ENCODE results near the gene PCBP3.

Gene PCBP3

DNA sequence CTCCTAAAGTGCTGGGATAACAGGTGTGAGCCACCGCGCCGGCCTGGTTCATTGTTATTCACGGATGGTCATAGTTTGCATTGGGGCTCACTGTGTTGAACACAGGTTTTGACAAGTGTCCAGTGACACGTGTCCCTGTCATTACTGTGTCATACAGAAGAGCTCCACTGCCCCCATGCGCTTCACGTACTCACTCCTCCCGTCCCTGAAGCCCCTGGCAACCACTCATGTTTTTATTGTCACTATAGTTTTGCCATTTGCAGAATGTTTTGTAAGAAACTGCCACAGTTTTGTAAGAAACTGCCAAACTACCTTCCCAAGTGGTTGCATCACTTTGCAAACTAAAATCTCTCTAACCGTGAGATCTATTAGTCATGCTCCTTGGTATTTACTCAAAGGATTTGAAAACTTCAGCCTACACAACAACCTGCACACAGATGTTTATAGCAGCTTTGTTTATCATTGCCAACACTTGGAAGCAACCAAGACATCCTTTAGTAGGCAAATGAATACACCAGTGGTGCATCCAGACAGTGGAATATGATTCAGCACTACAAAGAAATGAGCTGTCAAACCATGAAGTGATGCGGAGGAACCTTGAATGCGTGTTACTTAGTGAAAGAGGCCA, 174.9 kb downstream of the PCBP3 start:
- DNase-seq, result peak in 1 of 2 donors; percentile 21

- DNase-seq, result peak in 1 of 2 donors; percentile 44
These were observed 175.4 kb downstream of the PCBP3 start for GRCh38 chr21:45818904-45819285.

GRCh38 chr21:45819478-45820170, 176.1 kb downstream of the PCBP3 start:
- DNase-seq, result no peak

- peak; percentile 76 to 77 for DNase-seq
These were observed 176.9 kb downstream of the PCBP3 start for GRCh38 chr21:45820171-45821091.

DNA sequence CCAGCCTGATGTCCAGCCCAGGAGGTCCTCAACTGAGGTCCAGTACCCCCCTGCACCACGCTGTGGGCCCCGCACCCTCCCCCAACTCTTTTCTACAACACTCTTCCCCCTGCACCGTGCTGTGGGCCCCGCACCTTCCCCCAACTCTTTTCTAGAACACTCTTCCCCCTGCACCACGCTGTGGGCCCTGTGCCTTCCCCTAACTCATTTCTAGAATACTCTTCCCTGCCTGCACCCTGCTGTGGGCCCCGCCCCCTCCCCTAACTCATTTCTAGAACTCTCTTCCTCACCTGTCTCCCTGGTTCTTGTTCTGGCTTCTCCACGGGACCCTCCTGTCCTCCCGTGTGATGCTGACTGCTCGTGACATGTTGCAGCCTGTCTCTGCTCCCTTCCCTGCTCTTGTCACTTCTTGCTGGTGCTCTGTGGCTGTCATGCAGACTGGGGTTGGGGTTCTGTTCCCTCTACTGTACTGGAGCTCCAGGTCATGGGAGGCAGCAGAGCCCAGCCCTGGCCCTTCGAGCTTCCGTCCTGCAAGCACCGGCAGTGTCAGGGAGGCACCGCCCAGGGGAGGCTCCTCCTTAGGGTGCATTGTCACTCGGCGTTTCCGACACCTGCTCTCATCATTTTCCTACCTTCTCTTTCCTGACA, 177.9 kb downstream of the PCBP3 start:
- no peak for DNase-seq

- DNase-seq, result no peak
These were observed 178.5 kb downstream of the PCBP3 start for GRCh38 chr21:45821998-45822397.

DNA sequence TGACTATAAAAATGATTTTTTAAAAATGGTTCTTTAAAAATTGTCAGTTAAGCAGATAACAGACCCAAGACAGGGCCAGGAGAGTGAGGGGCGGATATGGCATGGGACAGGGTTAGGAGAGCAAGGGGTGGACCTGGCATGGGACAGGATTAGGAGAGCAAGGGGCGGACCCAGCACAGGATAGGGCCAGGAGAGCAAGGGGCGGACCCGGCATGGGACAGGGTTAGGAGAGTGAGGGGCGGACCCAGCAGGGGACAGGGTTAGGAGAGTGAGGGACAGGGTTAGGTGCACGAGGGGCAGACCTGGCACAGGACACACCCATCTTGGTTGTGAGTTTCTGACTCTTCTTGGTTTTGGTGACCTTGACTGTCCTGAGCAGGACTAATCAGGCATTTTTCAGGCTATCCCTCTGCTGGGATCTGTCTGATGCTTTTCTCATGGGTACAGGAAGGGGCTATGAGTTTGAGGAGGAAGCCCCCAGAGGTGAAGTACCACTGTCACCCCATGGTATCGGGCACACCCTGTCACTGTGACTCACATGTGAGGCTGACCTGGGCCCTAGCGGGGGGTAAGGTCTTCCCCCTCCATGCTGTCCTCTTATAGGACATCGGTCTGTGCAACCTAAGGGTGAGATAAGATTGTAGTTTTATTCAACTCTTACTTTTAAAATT, 179.0 kb downstream of the PCBP3 start:
- DNase-seq, result no peak

- DNase-seq, result no peak
These were observed 179.7 kb downstream of the PCBP3 start for GRCh38 chr21:45823100-45823681.

DNA sequence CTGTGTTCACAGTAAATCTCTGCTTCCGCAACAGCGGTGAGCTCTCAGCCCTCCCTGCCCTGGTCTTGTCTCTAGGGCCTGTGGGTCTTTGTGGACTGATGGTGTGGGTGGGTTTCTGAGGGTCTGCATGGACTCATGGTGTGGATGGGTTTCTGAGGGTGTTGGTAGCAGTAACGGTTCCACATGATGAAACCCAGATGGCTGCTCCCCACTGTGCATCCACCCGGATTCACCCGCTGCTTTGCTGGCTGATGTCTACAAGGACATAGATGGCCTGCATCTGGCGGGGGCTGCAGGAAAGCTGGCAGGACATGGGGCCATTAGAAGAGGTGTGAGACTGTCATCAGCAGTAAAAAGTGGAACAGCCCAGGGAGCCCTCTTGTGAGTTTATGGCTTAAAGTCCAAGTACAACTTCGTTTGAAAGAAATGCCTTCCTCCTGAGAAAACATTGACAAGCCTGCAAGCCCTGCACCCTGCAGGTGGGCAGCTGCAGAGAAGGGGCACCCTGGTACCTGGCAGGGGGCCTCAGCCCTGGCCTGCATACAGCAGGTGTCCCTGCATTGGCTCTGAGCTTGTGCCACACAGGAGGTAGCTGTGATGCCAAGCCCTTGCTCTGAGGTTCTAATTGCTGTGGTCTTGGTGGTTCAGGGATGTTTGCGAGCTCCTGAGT, 181.2 kb downstream of the PCBP3 start:
- no peak for DNase-seq

DNA sequence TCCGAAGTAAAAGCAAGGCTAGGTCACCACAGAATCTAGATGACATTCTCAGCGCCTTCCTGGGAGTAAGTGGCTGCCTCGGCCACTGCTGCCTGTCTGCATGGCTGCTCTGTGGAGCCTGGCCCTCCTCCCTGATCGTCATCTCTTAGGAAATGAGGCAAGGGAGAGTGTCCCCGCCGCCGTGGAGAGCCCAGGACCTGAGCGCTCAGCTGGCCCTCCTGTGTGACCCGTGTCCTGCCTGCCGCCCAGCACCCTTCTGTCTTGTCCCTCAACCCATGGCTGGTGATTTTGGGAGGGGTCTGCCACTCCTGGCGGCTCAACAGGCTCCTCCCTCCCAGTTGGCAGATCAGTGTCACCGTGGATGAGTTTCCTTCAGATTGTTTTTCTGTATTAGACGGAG, 181.7 kb downstream of the PCBP3 start:
- DNase-seq, result no peak

GRCh38 chr21:45826676-45827301, 183.3 kb downstream of the PCBP3 start:
- no peak for DNase-seq

DNA sequence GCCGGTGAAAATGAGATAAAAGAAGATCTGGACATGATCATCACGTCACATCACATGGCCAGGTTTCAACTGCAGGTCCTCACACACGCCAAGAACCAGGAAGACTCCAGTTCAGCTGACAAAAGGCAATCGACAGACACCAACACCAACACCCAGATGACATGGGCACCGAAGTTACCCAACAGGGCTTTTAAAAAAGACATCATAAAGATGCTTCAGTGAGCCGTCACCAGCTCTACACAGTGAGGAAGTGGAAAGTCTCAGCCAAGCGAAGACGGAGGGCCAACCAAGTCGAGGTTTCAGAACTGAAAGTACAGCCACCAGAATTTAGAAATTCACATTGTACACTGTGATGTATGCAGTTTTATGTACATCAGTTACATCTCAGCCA, 183.8 kb downstream of the PCBP3 start:
- no peak for DNase-seq

- no peak for DNase-seq
These were observed 184.5 kb downstream of the PCBP3 start for GRCh38 chr21:45827881-45828579.

- no peak for DNase-seq
These were observed 185.3 kb downstream of the PCBP3 start for GRCh38 chr21:45828580-45829570.

DNA sequence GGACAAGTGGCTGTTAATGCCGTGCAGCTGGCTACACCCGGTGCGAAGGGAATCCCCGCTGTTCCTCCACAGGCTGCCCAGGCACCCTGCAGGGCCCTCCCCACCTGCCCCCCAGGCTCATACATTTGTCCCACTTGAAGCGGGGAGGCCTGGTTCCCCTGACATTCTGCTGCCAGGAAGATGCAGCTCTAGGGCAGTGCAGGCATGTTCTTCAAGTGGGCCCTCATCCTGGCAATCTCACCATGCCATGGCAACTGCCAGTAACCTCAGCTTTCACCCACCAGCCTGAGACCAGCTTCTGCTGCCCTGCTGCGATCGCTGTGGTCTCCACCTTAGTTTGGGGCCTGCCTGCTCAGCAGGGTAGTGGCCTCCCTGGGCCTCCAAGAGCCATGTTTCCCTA, 186.1 kb downstream of the PCBP3 start:
- DNase-seq, result no peak

DNA sequence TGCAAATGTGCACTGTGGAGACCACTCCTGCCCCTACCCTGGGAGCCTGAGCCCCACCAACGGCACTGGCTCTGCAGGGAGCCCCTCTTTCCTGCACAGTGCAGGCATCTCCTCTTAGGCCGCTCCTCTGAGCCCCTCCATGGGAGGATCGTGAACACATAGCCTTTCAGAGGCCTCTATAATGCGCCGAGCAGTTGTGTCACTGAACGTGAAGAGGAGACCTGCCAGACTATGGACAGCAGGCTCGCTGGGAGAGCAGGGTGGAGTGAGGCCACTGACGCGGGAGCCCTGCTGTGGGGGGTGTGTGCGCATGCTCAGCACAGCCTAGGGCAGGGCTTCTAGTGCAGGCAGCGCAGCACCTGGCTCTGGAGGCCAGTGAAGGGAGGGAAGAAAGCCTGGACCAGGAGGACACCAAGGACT, 186.7 kb downstream of the PCBP3 start:
- DNase-seq, result no peak

DNA sequence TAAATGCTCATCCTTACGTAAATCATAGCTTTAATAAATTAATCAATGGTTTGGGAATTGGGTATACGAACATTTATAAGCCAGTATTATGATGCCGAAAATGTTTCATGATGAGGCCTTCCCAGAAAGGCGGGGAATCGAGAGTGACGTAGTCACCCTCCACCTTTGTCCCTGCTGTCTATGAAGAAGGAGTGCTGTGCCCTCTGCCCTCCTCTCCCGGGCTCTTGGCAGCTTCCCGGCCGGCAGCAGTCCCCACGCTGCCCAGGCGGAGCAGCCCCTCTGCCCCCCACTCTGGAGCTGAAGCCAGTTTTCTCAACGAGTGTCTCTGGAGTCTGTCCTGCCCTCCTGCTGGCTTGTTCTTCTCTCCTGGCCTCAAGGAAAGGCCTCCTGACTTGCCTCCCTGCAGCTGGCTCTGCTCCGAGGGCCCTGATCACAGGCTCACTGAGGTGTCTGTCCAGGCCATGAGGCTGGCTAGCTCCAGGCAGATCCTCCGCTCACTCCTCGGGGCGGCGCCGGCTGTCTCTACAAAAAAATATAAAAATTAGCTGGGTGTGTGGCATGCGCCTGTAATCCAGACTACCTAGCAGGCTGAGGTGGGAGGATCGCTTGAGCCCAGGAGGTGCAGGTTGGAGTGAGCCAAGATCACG, 187.3 kb downstream of the PCBP3 start:
- DNase-seq, result no peak

DNA sequence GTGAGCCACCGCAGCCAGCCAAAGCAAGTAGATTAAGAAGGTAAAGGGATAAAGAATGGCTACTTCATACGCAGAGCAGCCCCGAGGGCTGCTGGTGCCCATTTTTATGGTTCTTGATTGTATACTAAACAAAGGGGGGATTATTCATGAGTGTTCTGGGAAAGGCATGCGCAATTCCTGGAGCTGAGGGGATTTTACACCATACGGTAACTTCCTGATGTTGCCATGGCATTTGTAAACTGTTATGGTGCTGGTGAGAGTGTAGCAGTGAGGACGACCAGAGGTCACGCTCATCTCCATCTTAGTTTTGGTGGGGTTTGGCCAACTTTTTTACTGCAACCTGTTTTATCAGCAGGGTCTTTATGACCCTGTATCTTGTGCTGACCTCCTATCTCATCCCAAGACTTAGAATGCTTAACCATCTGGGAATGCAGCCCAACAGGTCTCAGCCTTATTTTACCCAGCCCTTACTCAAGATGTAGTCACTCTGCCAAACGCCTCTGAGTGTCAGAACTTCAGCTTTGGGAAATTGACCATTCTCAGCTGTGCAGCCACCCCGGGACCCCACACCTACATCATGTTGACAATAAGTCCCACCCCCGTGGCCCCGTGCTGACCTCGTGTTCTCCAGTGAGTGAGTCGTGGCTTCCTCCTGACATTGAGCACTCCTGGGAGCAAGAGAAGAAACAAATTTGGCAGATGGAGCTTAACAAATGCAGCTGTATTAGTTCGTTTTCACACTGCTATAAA, 188.6 kb downstream of the PCBP3 start:
- DNase-seq, result no peak

All from CD4-positive, alpha-beta T cell treated with Interleukin-4 for 1 hour (primary cell).